Bronchial epithelial cell (primary cell): Measurements from ENCODE around the gene CD274. TPM values are rescaled to one million over a fixed set of nuclear protein-coding genes. Genes with fewer than 3 reads are reported as not detected.

Source experiments
- DNase-seq: peaks from one replicate; pipeline ENCODE4 v3.0.0-alpha.2; 2010; ENCODE audit warnings: low read depth
- FAIRE-seq: peaks from 2 replicates; lab custom pipeline; 2011; peaks lifted over from hg19 to GRCh38; lab: Jason Lieb, UNC
- H3K27me3 ChIP-seq: 2 replicates; pipeline ENCODE4 v1.5.1; 2011; ENCODE audit warnings: low read length; ENCODE audit not compliant: control insufficient read depth, insufficient read depth
- H3K36me3 ChIP-seq: 2 replicates; pipeline ENCODE4 v1.5.1; 2011; ENCODE audit warnings: low read length; ENCODE audit not compliant: control insufficient read depth, insufficient read depth
- H3K4me3 ChIP-seq: 2 replicates; pipeline ENCODE4 v1.5.1; 2011; ENCODE audit warnings: mild to moderate bottlenecking, low read depth, low read length, control low read depth
- CTCF ChIP-seq: IDR thresholded peaks from 2 replicates; pipeline ENCODE4 v1.5.1; 2011; ENCODE audit warnings: mild to moderate bottlenecking, moderate library complexity, low read length, control low read depth, inconsistent platforms; ENCODE audit not compliant: insufficient read depth, severe bottlenecking
- total RNA-seq: library from RNA; depleted of rRNA; stranded (reverse); fragments of >200 nt; gene quantifications from 2 replicates; pipeline ENCODE4 v1.2.1, GENCODE V29; 2014

Gene CD274
- total RNA-seq, 1 donor from 2014 or later: 5.3 TPM

- no peak for FAIRE-seq
- Histone ChIP-seq H3K27me3 (no peaks in the 10 kb centered on the region), H3K36me3 (no peaks in the 10 kb centered on the region), H3K4me3 (no peak overlapping the region)
- no peak for DNase-seq
- no peak for TF ChIP-seq CTCF
These were observed 62.5 kb downstream of the CD274 start for GRCh38 chr9:5512658-5513452.

- DNase-seq (no peak), FAIRE-seq (no peak)
- H3K27me3 ChIP-seq: no peaks in the 10 kb centered on the region
- TF ChIP-seq CTCF: no peak
- no peaks in the 10 kb centered on the region for H3K36me3 ChIP-seq
- H3K4me3 ChIP-seq: no peak overlapping the region
These were observed 63.7 kb downstream of the CD274 start for GRCh38 chr9:5513966-5514616.

GRCh38 chr9:5514617-5515260 is 64.4 kb downstream of the CD274 start:
- FAIRE-seq: no peak

GRCh38 chr9:5515261-5515650 is 64.9 kb downstream of the CD274 start:
- DNase-seq (no peak), FAIRE-seq (no peak)

More at GRCh38 chr9:5514617-5515260, 64.4 kb downstream of the CD274 start:
- no peak for DNase-seq
- Histone ChIP-seq H3K27me3 (no peaks in the 10 kb centered on the region), H3K36me3 (no peaks in the 10 kb centered on the region), H3K4me3 (no peak overlapping the region)
- TF ChIP-seq CTCF: no peak

More at GRCh38 chr9:5515261-5515650, 64.9 kb downstream of the CD274 start:
- H3K27me3 ChIP-seq: no peaks in the 10 kb centered on the region
- H3K4me3 ChIP-seq: no peak overlapping the region
- no peak for TF ChIP-seq CTCF
- no peaks in the 10 kb centered on the region for H3K36me3 ChIP-seq
